Left forelimb (tissue), 1 donor: ENCODE measurements around the gene FAP.

Experiments
- DNase-seq: peaks from one replicate; pipeline ENCODE4 v3.0.0-alpha.2; 2018; ENCODE audit warnings: low spot score

The FAP gene, protein sequence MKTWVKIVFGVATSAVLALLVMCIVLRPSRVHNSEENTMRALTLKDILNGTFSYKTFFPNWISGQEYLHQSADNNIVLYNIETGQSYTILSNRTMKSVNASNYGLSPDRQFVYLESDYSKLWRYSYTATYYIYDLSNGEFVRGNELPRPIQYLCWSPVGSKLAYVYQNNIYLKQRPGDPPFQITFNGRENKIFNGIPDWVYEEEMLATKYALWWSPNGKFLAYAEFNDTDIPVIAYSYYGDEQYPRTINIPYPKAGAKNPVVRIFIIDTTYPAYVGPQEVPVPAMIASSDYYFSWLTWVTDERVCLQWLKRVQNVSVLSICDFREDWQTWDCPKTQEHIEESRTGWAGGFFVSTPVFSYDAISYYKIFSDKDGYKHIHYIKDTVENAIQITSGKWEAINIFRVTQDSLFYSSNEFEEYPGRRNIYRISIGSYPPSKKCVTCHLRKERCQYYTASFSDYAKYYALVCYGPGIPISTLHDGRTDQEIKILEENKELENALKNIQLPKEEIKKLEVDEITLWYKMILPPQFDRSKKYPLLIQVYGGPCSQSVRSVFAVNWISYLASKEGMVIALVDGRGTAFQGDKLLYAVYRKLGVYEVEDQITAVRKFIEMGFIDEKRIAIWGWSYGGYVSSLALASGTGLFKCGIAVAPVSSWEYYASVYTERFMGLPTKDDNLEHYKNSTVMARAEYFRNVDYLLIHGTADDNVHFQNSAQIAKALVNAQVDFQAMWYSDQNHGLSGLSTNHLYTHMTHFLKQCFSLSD

GRCh38 chr2:162243294-162243693, at the start of gene FAP:
Gene FAP (minus strand): TSS chr2:162243445. CDS start chr2:162243327, 118 bp downstream.
- no peak for DNase-seq

- DNase-seq: no peak
Measured at GRCh38 chr2:162291748-162292147, 48.5 kb upstream of the FAP start.

DNA sequence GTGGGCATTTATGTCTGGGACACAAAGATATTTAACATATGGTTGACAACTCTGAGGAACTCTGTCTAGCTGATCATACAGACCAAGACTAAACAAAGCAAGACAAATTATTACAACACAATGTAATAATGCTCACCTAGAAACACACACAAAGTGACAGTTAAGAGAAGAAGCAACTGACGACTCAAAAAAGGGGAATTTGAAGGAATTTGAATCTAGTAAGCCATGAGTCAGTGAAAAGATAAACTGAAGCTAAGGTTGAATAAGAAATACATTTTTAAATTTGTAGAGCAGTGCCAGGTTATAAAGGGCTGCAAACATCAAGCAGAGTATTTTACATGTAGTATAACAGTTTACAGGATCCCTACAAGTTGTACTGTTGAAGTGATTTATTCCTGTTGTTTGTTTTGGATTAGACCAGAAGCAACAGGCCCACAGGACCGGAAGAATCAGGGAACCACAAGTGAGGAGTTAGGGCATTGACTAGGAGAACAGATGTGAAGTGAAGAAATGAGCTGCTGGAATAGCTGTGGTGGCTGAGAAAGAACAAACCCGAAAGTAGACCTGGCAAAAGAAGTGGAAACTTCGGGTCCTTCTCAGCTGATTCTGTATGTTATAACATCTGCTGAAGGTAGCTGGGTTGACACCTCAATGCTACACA, 39.6 kb upstream of the FAP start:
- no peak for DNase-seq

DNA sequence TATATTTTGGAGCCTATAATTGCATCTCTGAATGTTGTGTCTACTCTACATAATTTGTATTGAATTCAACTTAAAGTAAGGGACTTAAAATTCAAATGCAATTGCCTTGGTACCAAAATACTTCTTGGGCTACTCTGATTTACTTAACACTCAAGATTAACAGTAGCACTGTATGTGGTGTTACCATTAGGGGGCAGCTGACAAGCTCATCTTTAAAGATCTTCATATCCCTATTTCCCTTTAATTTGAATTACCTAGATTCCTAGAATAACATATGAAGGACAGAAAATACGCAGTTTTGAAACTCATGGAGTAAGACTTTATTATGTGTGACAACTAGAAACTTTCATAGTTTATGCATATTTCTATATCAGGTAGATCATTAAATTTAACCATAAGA, 37.4 kb upstream of the FAP start:
- no peak for DNase-seq

GRCh38 chr2:162277381-162277780, 34.1 kb upstream of the FAP start:
- DNase-seq: no peak

GRCh38 chr2:162267996-162268395, 24.8 kb upstream of the FAP start:
- DNase-seq: no peak

DNA sequence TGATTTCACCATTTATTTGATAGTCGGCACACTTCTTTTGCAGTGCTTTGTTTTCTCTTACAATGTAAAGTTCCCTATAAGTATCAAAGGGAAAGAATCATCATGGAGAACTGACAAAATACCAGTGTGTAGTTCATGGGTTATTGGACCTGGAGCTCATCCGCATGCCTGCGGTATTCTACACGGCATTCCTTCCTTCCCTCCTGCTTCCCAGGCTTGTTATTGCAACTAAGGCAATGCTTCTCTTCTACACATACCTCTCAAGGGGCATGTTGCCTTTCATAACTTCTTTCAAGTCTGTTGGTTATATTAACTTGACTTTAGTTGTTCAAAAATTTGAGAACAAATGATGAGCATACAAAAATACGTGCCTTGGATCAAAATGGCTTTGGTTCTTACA, 24.3 kb upstream of the FAP start:
- DNase-seq: no peak

DNA sequence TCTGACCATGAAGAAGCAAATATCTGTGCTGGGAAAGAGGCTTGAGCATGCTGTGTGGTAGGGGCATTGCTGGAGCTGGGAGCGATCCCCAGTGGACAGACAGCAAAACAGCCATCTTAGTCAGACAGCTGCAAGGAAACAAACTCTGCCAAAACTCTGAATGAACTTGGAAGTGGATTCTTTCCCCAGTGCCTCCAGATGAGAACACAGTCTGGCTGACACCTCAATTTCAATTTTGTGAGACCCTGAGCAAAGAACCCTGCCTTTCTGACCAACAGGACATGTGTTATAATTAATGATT, 23.2 kb upstream of the FAP start:
- DNase-seq: no peak

DNA sequence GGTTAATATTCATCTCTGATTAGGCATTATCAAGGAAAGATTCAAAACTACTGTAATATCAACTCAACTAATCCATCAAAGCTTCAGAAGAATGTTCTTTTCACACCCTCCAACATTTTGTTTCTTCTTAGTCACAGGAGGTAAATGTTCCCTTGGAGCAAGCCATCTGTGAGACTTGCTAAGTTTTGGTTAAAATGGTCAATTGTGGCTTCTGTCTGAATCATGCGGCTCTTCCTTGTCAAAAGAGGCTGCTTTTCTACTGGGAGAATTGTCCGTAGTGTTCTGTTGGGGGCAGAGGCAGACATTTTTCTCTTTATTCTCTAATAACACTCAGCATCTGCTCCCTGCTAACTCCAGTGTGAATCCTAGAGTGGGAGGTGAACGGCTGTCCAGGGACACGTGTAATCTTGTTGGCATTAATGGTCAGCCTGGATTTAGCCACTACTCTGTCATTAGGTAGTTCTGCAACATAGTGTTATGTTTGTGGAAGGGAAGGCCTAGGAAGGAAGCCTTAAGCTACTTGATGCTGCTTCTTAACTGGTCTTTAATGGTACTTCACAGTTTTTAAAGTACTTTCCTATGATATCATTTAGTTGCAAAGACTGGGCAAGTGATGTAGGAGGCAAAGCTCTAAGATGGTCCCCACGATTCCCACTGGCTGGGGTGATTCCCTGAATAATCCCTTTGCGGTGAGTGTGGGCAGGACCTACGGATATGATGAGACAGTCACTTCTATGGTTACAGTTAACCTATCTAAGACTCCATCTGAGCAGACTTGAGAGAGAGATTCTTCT, 22.6 kb upstream of the FAP start:
- DNase-seq: no peak

DNA sequence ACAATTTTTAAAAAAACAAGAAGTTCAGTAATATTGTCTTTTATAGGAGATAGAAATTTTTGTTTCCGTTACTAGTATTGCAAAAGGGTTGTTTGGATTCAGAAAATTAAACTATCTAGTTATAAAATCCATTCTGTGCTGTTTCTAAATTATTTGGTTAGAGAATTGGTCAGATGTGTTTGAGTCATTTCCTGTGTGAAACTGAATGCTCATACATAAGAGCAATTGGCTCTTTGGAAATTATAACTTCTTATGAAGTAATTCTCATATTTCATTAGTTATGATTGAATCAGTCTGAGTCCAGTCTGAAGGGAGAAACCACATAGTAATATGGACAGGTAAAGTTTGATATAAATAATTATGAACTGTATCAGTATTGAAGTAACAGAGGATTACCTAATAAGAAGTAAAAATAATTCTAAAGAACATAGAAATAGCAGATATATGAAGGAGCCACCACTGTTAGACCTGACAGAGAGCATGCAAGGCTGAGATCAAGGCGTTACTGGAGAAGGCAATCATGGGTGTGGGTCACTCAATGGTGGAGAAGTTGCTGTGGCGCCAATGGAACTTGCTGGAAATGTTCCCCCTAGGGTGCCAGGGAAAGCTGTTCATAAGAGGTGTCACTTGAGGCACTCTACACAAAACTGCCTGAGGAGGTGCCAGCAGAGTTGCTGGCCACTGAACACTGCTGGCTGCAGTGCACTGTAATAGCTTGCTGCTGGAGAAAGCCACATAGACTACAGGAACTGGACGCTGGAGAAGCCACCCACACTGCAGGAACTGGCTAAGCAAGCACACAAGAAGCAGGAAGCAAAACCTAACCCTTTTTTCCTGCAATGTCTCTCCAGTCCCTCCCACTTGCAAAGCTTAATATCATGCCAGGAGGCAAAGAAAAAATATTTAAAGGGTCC, 18.0 kb upstream of the FAP start:
- no peak for DNase-seq

DNA sequence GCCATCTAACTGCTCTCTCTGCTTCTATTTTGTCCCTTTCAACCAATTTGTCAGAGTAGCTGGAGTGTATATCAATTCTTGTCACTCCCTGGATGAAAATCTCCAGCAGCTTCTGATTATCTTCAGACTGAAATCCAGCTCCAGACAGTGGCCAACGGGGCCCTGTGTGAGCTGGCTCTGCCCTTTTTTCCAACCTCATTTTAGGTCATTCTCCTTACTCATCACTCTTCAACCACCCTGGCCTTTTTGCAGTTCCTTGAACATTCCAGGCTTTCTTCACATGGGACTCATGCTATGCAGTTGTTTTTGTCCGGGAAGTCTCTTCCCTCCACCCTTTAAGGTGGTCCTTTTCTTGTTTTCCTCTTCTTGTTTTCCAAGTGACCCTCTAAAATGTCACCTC, 15.4 kb upstream of the FAP start:
- DNase-seq: no peak

DNA sequence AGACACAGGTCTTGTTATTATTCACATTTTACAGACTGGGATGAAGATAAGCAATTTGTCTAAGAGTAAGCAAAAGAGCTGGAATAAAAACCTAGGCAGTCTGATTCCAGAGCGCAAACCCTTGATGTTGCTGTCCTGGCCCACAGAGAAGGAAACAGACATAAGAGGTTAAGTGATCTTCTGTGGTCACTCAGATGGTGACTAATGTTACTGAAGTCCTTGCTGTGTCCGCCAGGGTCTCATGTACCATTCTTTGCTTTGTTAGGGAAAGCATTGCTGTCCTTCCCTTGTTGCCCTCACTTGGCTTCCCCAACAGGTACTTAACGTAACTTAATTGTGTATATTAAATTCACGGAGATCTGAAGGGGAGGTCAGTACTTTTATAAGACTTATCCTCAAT, 14.9 kb upstream of the FAP start:
- no peak for DNase-seq

GRCh38 chr2:162257425-162257824, 14.2 kb upstream of the FAP start:
- no peak for DNase-seq

DNA sequence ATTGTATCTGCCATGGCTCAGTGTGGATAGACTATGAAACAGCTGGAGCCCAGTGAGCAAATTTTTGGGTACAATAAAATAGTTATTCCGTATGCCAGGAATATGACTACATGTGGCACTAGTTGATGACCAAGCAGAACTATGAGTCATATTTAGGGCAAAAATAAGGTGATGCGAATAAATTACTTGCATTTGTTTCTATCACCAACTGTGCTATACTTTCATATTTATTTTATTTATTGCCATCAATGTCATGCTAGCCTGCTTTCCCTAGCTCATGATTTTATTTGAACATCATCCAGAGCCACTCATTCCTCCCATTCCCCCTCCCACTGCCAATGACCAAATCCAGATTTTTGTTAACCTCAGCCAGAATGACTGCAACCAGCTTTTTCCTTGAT, 13.3 kb upstream of the FAP start:
- no peak for DNase-seq

DNA sequence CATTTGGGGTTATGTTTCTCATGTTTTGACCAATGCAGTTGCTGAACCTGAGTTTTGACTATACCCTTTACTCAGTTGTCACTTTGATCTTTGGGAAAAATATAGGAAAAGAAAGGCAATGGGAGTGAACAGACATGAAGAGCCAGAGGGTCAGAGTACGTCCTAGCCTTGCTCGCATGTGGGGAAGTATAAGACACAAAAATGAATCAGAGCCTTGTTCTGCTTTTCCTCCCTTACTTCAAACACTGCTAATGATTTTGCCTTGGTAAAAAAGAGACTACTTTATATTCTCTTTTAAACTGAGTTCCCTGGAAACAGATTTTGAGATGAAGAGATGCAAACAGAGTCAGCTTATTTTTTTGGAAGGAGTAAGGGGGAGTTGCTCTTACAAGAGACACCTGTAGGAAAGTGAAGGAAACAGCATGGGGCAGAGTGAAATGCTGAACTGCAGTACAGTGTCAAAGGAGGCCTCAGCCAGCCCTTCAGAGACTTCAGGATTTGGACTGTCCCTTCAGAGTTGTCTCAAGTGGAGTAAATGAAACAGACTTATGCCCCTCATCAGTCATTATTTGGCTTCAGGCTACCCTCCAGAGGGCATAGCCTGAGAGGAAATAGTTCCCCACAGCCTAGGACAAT, 11.1 kb upstream of the FAP start:
- DNase-seq: no peak

DNA sequence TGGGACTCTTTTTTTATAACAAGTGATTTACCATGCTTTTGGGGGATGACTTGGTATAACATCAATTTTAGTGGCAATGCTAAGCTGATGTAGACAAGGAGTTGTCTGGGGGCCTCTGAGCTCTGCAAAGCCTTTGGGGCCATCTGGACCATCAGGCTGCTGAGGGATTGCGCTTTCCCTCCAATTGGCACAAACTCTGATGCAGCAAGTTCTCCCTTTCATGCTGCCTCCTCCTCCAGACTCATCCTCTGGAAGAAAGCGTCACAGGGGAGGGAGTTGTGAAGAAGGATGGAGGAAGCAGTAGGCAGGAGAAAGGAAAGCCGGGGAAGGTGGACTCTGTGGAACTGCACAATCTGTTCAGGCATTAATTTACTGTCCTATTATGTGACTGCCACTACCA, 10.2 kb upstream of the FAP start:
- DNase-seq: no peak

DNA sequence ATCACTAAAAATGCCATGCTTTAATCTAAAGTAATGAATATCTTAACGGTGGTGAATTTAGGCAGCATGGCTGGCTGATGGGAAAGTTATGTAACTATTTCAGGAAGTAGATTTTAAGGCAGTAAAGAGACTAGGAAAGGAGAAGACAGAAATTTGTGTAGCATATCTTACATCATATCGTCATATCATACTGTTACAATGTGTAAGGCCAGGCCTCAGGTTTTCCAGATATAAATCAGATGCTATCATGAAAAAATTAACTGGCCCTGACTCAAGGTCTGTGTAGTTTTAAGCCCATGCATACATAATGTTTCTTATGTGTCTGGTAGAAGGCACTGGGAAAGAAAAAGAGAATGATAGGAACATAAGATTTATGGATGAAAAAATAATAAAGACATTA, 8.9 kb upstream of the FAP start:
- no peak for DNase-seq

DNA sequence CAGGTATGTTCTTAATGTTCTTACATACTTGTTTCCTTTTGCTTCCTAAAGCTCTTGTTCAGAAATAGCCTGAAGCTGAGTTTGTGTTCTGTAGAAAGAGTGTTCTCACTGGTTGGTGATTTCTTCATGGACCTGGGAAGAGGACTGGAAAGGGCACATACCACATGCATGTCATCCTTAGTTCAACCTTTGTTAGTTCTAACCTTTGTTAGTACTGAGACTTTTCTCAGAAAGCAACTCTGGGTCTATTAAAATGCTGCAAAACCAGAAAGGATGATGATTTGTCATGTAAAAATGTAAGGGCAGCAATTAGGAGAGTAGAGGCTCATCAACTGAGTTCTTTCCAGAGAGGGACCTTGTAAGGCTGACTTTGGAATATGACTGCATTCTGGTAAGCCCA, 2.5 kb upstream of the FAP start:
- no peak for DNase-seq

DNA sequence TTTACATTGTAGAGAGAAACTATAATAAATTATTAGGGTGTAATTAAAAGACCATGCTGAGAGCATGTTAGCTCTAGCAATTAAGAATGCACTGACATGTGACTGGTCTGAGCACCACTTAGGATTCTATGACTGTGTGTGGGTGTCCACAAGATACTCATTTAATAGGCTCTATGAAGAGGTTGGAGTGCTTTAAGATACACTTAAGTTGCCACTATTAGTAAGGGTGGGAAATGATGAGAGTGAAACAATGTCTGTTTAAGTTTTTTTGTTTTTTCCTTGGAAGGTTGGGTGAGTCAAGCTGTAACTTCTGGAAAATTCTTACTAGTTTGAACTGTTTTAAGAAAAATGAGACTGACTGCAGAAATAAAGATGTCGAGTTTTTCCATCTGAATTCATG, 1.8 kb upstream of the FAP start:
- no peak for DNase-seq

GRCh38 chr2:162244541-162245031, 1.3 kb upstream of the FAP start:
- no peak for DNase-seq

- no peak for DNase-seq
Measured at GRCh38 chr2:162243715-162244114, 470 bp upstream of the FAP start.
